Keratinocyte (primary cell): ENCODE data around the gene GLUD1.
"Not testable (repeated sequence)": the region's sequence is repeated elsewhere in the genome, so short reads cannot be mapped to it uniquely, and the experiment has no call there.

Experiments
- CTCF ChIP-seq, 3 experiments: IDR thresholded peaks in 1 of 3; conservative IDR thresholded peaks in 1 of 3; optimal IDR thresholded peaks in 1 of 3; 2 replicates in 2 of 3; 3 replicates in 1 of 3; pipeline versions ENCODE3 to v1.5.1; 2011; ENCODE audit warnings: low read length in 3 of 3, mild to moderate bottlenecking in 3 of 3, moderate library complexity in 2 of 3, control low read depth in 1 of 3, inconsistent platforms in 1 of 3; ENCODE audit not compliant: insufficient read depth in 2 of 3; ENCODE audit errors: extremely low read depth in 1 of 3
- EZH2 ChIP-seq: IDR thresholded peaks from one replicate; pipeline ENCODE4 v1.6.1; 2012; ENCODE audit warnings: inconsistent platforms, mild to moderate bottlenecking, low read length, moderate library complexity

- not testable (repeated sequence) for TF ChIP-seq CTCF (optimal IDR thresholded peaks at IDR 0.05 in 1 of 3, IDR thresholded peaks at IDR 0.05 in 1 of 3, conservative IDR thresholded peaks at IDR 0.05 in 1 of 3; ENCODE audit: extremely low read depth in 1 of 3, insufficient read depth in 2 of 3, low read length in 3 of 3); EZH2
Measured at GRCh38 chr10:87137478-87137877, 42.8 kb upstream of the GLUD1 start.
